ENCODE results near the gene TRERF1.

Gene TRERF1

GRCh38 chr6:42380228-42380979, 71.3 kb downstream of the TRERF1 start:
- peaks cover 83% of the 10 kb centered on the region for H3K4me1 Mint-ChIP-seq
- no peaks in the 10 kb centered on the region for H3K27me3 Mint-ChIP-seq
- DNase-seq (no peak), ATAC-seq (no peak)
- H3K27ac Mint-ChIP-seq = peak overlapping the region in 1 of 2 donors; percentile 75
- H3K4me3 Mint-ChIP-seq = no peak overlapping the region
- H3K9me3 Mint-ChIP-seq = no peaks in the 10 kb centered on the region

- no peak for DNase-seq
- H3K27me3 Mint-ChIP-seq = no peaks in the 10 kb centered on the region
Observed at GRCh38 chr6:42378536-42378935, 73.2 kb downstream of the TRERF1 start.

DNA sequence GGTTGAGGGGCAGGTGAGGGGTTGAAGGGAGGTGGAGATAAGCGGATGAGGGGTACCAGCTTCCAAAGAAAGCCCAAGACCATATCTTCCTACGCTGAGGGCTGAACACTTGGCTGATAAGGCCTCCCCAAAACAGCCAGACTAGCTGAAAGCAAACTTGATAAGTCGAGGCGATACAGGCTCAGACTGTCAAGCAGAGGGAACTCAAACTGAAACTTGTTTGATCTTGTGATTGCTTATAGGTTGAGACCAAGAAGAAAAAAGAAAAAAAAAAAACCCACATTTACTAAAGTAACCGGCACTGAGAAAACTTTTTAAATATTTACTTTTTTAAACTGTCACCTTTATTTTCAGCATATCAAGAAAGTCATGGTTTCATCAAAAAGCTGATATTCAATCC, 73.6 kb downstream of the TRERF1 start:
- ATAC-seq = peak; percentile 77
- Mint-ChIP-seq H3K27me3 (no peaks in the 10 kb centered on the region), H3K4me3 (peak overlapping the region; percentile 52 to 63), H3K27ac (peak overlapping the region; percentile 73 to 87), H3K9me3 (no peaks in the 10 kb centered on the region), H3K4me1 (peaks cover 79% of the 10 kb centered on the region)
- peak in 1 of 2 donors; percentile 33 for DNase-seq

More at GRCh38 chr6:42378536-42378935, 73.2 kb downstream of the TRERF1 start:
- Mint-ChIP-seq H3K4me3 (peak overlapping the region; percentile 52 to 63), H3K27ac (peak overlapping the region; percentile 73 to 87), H3K4me1 (peaks cover 79% of the 10 kb centered on the region), H3K9me3 (no peaks in the 10 kb centered on the region)
- ATAC-seq = no peak

- Mint-ChIP-seq H3K4me1 (peaks cover 77% of the 10 kb centered on the region), H3K27me3 (no peaks in the 10 kb centered on the region), H3K9me3 (no peaks in the 10 kb centered on the region), H3K4me3 (no peak overlapping the region), H3K27ac (no peak overlapping the region)
- ATAC-seq (no peak), DNase-seq (no peak)
Observed at GRCh38 chr6:42375007-42375635, 76.6 kb downstream of the TRERF1 start.

- Mint-ChIP-seq H3K9me3 (no peaks in the 10 kb centered on the region), H3K4me1 (peaks cover 77% of the 10 kb centered on the region), H3K27me3 (no peaks in the 10 kb centered on the region), H3K27ac (peak overlapping the region in 1 of 2 donors; percentile 20), H3K4me3 (peak overlapping the region in 1 of 2 donors; percentile 22)
- peak in 1 of 2 donors; percentile 29 for DNase-seq
- ATAC-seq = peak; percentile 89
Observed at GRCh38 chr6:42374018-42374669, 77.6 kb downstream of the TRERF1 start.

DNA sequence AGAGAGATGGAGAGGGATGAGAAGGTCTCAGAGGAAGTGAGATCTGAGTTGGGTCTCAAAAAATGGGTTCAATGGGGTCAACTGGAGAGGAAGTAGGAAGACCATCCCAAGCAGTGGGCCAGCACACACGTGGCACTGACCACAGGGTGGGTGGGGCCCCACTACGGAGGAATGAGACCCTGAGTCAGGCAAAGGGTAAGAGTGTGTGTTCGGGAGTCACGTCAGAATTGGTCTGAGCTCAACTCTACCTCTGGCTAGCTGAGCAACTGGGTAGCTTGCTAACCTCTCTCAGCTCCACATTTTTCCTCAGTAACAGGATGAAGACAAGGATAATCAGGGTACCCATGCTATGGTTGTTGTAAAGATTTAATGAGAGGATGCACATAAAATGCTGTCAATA, 79.0 kb downstream of the TRERF1 start:
- no peak overlapping the region for H3K4me3 Mint-ChIP-seq
- no peaks in the 10 kb centered on the region for H3K27me3 Mint-ChIP-seq
- H3K27ac Mint-ChIP-seq = peak overlapping the region in 1 of 2 donors; percentile 60
- DNase-seq (no peak), ATAC-seq (no peak)
- no peaks in the 10 kb centered on the region for H3K9me3 Mint-ChIP-seq
- peaks cover 77% of the 10 kb centered on the region for H3K4me1 Mint-ChIP-seq

DNA sequence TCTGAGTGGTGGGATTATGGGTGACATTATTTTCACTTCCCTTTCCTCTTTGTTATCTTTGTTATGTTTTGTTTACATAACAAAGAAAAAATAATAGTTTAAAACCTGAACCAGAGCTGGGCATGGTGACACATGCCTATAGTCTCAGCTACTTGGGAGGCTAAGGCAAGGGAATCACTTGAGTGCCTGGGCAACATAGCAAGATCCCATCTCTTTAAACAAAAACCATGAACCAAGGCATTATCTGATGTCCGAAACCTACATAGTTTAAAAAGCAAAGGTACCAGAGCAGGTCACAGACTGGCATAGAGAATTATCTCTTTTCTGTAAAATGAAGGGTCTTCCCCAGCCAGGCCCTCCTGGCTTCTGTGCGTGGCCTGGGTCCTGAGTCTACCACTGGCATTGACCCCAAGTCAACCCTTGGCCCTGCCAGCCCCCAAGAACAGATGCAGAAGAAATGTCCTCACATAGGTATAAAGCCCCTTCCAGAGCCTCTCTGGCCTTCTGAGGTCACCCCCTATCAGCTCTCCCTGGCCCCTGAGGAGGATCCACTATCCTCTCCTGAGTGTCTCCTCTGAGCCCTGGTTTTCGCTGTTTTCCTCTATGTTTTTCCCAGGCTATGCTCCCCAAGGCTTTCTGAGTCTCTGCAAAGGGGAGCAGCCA, 81.3 kb downstream of the TRERF1 start:
- no peak for ATAC-seq
- no peaks in the 10 kb centered on the region for H3K27me3 Mint-ChIP-seq
- DNase-seq = no peak
- H3K9me3 Mint-ChIP-seq = no peaks in the 10 kb centered on the region
- H3K27ac Mint-ChIP-seq = peak overlapping the region in 1 of 2 donors; percentile 34
- H3K4me1 Mint-ChIP-seq = peaks cover 82% of the 10 kb centered on the region
- H3K4me3 Mint-ChIP-seq = no peak overlapping the region

- peak overlapping the region in 1 of 2 donors; percentile 64 for H3K27ac Mint-ChIP-seq
- ATAC-seq = no peak
- H3K4me3 Mint-ChIP-seq = peak overlapping the region; percentile 6 to 47
- DNase-seq = peak in 1 of 2 donors; percentile 33
- no peaks in the 10 kb centered on the region for H3K27me3 Mint-ChIP-seq
- H3K4me1 Mint-ChIP-seq = peaks cover 82% of the 10 kb centered on the region
- no peaks in the 10 kb centered on the region for H3K9me3 Mint-ChIP-seq
Observed at GRCh38 chr6:42369568-42369967, 82.2 kb downstream of the TRERF1 start.

GRCh38 chr6:42368181-42368580, 83.5 kb downstream of the TRERF1 start:
- H3K4me1 Mint-ChIP-seq = peaks cover 78% of the 10 kb centered on the region
- peak overlapping the region; percentile 94 for H3K27ac Mint-ChIP-seq
- H3K27me3 Mint-ChIP-seq = no peaks in the 10 kb centered on the region
- no peaks in the 10 kb centered on the region for H3K9me3 Mint-ChIP-seq
- peak; percentile 89 for ATAC-seq
- peak overlapping the region; percentile 79 to 85 for H3K4me3 Mint-ChIP-seq
- DNase-seq = peak; percentile 64 to 75

GRCh38 chr6:42367353-42368011, 84.2 kb downstream of the TRERF1 start:
- Mint-ChIP-seq H3K27ac (peak overlapping the region; percentile 94), H3K4me1 (peaks cover 71% of the 10 kb centered on the region), H3K27me3 (no peaks in the 10 kb centered on the region), H3K9me3 (no peaks in the 10 kb centered on the region), H3K4me3 (peak overlapping the region; percentile 79 to 85)
- DNase-seq = peak in 1 of 2 donors; percentile 28
- peak; percentile 58 for ATAC-seq

DNA sequence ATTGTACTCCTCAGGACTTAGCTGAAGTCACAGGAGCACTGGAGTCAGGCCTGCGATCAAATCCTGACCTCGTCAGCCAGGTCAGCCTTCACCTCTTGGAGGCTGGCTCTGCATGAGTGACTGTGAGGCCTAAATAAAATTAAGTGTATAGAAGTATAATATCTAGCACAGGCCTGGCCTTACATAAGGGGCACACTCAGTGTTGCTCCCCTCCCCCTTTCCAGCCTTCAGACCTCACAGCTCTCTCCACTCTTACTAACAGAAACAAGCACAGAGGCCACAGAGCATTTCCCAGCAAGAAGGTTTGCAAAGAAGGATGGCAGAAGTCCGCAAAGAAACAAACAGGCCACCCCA, 84.8 kb downstream of the TRERF1 start:
- H3K4me3 Mint-ChIP-seq = peak overlapping the region; percentile 79 to 85
- no peaks in the 10 kb centered on the region for H3K9me3 Mint-ChIP-seq
- H3K4me1 Mint-ChIP-seq = peaks cover 68% of the 10 kb centered on the region
- H3K27ac Mint-ChIP-seq = peak overlapping the region; percentile 94
- no peaks in the 10 kb centered on the region for H3K27me3 Mint-ChIP-seq
- DNase-seq (peak in 1 of 2 donors; percentile 33), ATAC-seq (peak; percentile 37)

- Mint-ChIP-seq H3K4me3 (no peak overlapping the region), H3K9me3 (no peaks in the 10 kb centered on the region), H3K4me1 (peaks cover 68% of the 10 kb centered on the region), H3K27ac (no peak overlapping the region), H3K27me3 (no peaks in the 10 kb centered on the region)
- no peak for ATAC-seq
- no peak for DNase-seq
Observed at GRCh38 chr6:42366011-42366705, 85.6 kb downstream of the TRERF1 start.

DNA sequence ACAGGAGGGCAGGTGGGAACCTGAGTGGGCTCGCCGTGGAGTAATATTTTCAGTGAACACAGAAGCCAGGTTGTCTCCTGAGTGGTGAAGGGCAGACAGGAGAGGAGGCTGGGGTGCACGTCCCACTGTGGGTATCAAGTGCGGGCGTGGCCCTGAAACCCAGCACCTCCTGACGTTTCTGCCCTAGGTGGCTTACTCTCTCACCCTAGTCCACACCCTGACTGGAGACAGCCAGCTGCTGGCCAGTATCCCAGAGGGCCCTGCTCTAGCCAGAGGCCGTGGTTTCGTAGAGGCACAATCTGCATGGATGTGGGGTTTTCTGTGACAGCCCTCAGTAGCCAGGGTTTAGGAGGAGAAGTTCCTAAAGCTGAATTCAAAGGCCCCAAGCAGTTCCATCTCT, 86.7 kb downstream of the TRERF1 start:
- Mint-ChIP-seq H3K4me3 (no peak overlapping the region), H3K27me3 (no peaks in the 10 kb centered on the region), H3K27ac (peak overlapping the region in 1 of 2 donors; percentile 85), H3K4me1 (peaks cover 60% of the 10 kb centered on the region), H3K9me3 (no peaks in the 10 kb centered on the region)
- ATAC-seq = no peak
- no peak for DNase-seq

- H3K4me3 Mint-ChIP-seq = no peak overlapping the region
- H3K4me1 Mint-ChIP-seq = peaks cover 52% of the 10 kb centered on the region
Observed at GRCh38 chr6:42363926-42364849, 87.5 kb downstream of the TRERF1 start.

More at GRCh38 chr6:42363926-42364849, 87.5 kb downstream of the TRERF1 start:
- Mint-ChIP-seq H3K27ac (peak overlapping the region; percentile 29 to 85), H3K27me3 (no peaks in the 10 kb centered on the region), H3K9me3 (no peaks in the 10 kb centered on the region)
- DNase-seq (no peak), ATAC-seq (no peak)

All from stimulated activated naive CD8-positive, alpha-beta T cell treated with anti-CD3 and anti-CD28 coated beads, Interleukin-15, amount 100 ng/mL, for 72 hours (primary cell).